Bone marrow (tissue), 2 donors: ENCODE results near the gene ARNT2.
A peak's percentile ranks its signal among the peaks of the same experiment; 100 is the strongest.

Experiments used
- DNase-seq, 2 donors: peaks; one replicate each; lab custom pipeline; 2025; lab: John Stamatoyannopoulos, UW

The ARNT2 gene

GRCh38 chr15:80578206-80578595 lies 174.0 kb downstream of the ARNT2 start:
- DNase-seq: no peak

DNA sequence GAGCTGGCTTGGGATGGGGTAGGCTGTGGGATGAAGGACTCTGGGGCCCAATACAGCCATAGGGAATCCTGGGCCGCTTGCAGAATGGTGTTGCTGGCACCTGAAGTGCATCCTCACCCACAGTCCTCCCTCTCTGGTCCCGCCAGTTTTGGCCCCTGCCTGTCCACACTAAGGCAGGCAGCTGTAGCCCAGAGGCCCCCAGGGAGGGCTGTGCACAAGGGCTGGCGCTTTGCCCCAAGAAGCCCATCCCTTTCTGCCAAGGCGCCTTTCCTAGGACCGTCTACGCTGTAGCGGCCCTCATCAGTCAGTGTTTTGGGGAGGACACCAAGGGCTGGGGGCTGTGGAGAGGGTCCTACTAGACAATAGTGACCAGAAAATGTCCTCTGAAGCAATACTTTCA lies 174.7 kb downstream of the ARNT2 start:
- DNase-seq: no peak

- DNase-seq: no peak
These were observed 175.4 kb downstream of the ARNT2 start for GRCh38 chr15:80579611-80580010.

DNA sequence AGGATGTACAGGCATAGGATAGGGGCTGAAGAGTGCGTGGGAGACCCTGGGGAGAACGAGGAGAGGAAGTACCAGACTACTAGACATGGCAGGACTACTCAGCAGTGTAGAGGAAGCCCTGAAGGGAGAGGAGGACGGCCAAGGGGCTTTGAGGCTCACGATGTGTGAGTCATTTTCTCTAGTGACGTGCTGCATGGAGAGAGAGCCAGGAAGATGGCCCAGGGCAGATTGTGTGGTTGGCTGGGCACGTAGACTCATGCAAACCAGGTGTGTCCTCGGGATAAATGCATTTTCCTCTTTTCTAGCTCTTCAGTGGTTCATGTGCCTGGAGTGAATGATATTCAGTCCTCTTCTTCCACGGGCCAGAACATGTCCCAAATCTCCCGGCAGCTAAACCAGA lies 175.9 kb downstream of the ARNT2 start:
- peak in 1 of 2 donors; percentile 76 for DNase-seq

GRCh38 chr15:80580536-80581260 lies 176.5 kb downstream of the ARNT2 start:
- no peak for DNase-seq

- DNase-seq: no peak
These were observed 177.8 kb downstream of the ARNT2 start for GRCh38 chr15:80581976-80582375.

DNA sequence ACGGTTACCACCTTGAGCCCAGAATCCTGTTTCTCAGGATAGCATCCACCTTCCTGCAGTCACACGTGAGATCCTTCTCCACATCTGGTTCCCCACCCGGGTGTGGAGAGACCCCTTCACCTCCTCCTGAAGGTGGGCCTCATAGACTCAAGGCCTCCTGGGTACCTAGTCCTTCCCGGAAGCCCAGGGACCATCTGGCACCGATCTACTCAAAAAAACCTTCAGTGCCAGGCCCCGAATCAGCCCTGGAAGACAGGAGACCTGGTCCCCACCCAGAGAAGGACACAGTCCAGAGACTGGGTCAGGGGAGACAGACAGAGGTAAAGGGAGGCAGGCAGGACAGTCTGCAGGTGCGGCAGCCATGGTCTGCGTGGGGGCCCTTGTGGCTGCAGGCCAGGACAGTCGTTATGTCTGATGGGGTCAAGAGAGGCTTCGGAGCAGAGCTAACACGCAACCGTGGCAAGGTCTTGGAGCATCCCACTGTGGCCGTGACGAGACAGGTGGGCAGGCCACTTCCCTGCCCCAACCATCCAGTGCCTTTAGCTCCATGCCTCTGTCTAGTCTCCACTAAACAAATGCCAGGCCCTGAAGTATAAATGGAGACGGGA lies 178.7 kb downstream of the ARNT2 start:
- DNase-seq: no peak

DNA sequence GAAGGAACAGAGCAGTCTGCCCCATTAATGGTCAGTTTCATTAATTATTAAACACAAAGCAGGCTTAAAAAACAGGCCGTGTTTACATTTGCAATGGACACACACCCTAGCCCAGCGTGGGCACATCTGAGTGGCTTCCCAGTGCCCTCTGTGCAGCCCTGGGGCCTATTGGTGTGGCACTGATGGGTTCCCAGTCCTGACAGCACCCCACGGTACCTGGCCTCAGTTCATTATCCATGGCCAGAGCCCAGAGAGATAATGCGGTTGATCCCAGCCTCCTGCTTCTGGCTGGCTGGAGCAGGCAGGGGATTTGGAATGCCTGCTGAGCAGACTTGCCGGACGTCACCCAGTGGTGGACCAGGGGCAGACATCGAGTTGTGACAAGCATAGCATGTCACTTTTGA lies 180.4 kb downstream of the ARNT2 start:
- DNase-seq: no peak

DNA sequence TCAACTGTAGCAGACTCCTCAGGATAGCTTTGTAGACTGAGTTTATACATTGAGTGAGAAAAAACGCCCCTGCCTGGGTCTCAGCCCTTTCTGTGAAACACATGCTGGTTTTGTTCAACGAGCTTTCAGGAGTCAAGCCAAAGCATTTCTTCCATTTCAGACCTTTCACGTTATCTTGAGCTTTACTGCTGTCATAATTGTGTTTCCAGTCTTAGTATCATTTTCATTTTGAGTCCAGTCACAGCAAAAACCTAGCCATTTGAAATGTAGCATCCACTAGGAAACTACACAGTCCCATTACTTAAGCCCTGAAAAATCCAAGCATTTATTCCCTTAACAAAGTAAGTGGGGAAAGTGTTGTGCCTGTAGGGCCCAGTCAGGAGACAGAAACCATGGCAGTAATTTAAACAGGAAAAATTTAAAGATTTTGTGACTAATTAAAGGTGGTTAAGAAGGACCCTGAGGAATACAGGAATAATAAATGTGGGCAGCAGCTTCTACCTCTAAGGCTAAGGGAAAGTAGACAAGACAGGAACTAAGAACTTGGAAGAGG lies 180.9 kb downstream of the ARNT2 start:
- DNase-seq: no peak

GRCh38 chr15:80585544-80586018 lies 181.4 kb downstream of the ARNT2 start:
- DNase-seq: no peak

DNA sequence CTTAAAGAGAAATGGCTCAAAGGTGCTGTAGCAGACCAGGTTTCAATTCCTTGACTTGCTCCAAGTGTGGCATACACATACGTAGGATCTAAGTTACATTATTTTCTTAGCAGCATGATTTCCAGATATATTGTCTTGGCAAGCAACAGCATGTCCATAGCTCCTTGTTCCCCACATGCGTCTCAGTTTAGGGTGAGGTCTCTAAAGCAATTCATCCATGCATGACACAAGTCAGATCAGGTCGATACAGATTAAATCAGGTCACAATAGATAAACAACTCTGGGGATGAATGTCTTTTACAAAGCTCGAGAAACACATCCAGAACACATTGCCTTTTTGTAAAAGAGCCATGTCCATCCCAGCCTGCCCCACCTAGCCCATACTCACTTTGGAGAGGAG lies 182.0 kb downstream of the ARNT2 start:
- DNase-seq: no peak

GRCh38 chr15:80587007-80587406 lies 182.8 kb downstream of the ARNT2 start:
- DNase-seq: no peak

DNA sequence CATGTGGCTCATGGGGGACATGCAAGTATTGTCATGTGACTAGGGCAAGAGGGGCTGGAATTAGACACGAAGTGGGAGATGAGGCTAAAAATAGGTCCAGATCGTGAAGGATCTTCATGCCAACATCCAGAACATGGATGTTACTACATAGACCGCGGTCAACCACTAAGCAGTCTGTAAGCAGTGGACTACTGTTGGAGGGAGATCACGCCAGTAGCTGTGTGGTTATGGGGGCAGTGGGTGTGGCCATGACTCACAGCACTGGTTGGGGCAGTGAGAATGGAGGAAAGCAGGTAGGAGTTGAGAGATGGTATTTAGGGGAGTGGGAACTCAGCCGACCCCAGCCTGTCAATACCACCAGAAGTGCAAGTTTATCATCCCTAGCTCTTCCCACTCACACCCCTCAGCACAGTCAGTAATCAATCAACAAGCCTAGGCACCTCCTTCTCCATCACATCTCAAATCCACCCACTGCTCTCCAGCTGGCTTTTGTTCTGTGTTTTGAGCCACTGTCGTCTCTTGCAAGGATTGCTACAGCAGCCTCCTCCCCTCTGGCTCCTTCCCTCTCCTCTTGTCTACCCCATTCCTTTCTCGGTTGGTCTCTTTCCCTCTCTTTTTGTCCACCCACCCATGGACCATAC lies 183.8 kb downstream of the ARNT2 start:
- DNase-seq: no peak

DNA sequence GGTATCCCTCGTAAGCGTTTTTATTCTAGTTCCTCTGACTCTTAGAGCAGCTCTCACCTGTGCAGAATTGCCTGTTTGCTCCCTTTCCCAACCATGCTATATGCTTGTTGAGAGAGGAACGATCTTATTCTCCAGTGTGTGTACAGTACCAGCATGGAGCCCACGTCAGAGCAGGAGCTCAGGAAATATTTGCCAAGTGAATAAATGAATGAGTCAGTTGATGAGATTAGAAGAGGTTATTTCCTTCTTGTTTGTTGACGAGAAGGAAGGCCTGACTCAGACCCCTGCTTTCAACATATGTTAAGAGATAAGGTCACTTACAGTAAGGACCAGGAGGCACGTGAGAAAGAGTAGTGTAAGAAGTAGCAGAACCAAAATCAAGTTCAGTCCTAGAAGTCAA lies 184.6 kb downstream of the ARNT2 start:
- no peak for DNase-seq

DNA sequence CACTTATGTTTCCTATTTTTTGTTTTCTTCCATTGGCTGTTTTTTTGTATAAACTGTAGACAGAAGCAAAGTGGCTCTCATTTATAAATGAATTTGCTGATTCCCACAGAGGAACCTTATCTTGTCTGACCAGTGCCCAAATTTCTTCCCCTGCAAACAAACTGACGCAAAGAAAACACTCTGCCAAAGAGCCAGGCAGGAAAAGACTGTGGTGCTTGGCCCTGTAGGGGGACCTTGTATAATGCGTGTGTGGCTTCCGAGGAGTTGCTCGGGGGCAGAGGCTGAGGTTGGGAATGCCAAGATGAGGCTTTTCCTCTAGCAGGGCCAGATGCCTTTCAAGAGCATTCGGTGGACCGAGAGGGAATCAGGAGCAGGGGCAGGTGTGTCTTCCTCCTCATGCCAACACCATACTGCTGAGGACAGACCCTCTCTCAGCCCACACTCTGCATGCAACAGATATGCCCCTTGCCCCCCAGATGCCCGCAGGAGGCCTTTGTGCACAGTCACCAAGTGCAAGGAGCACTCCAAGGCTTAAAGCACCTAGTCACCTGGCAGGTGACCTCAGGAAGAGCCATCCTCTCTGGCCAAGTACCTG lies 186.7 kb downstream of the ARNT2 start:
- no peak for DNase-seq

DNA sequence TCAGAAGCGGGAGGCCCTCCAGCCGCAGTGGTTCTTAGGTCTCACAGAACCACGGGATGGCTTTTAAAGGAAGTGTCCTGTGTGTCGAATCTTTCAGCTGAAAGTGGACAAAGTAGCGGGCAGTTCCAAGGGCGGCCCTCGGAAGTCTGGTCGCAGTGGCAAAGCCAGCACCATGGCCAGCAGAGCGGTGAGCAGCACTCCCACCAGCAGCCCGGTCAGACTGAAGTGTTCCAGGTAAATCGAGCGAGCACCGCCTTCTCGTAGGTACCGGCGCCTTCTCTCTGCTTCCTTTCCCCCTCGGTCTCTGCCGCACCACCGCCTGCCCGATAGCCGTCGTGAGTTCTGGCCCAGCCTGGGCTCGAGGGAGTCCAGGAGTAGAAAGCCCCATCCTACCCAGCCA lies 187.3 kb downstream of the ARNT2 start:
- DNase-seq: no peak

- DNase-seq: no peak
These were observed 188.0 kb downstream of the ARNT2 start for GRCh38 chr15:80591938-80592825.

- no peak for DNase-seq
These were observed 189.4 kb downstream of the ARNT2 start for GRCh38 chr15:80593486-80594030.

GRCh38 chr15:80594091-80594889 lies 190.1 kb downstream of the ARNT2 start:
- no peak for DNase-seq

- no peak for DNase-seq
These were observed 191.2 kb downstream of the ARNT2 start for GRCh38 chr15:80595396-80595795.
